ENCODE data around the gene GRK5.

- TF ChIP-seq POLR2A (IDR thresholded peaks at IDR 0.05), result no peak
- TF ChIP-seq, protein P1, sequence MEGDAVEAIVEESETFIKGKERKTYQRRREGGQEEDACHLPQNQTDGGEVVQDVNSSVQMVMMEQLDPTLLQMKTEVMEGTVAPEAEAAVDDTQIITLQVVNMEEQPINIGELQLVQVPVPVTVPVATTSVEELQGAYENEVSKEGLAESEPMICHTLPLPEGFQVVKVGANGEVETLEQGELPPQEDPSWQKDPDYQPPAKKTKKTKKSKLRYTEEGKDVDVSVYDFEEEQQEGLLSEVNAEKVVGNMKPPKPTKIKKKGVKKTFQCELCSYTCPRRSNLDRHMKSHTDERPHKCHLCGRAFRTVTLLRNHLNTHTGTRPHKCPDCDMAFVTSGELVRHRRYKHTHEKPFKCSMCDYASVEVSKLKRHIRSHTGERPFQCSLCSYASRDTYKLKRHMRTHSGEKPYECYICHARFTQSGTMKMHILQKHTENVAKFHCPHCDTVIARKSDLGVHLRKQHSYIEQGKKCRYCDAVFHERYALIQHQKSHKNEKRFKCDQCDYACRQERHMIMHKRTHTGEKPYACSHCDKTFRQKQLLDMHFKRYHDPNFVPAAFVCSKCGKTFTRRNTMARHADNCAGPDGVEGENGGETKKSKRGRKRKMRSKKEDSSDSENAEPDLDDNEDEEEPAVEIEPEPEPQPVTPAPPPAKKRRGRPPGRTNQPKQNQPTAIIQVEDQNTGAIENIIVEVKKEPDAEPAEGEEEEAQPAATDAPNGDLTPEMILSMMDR (IDR thresholded peaks at IDR 0.05), result no peak
Observed at GRCh38 chr10:119401671-119402395, 194.5 kb downstream of the GRK5 start.
